HS-5 (cell line): ENCODE measurements around the gene DCLK1.

ENCODE experiments used
- DNase-seq: peaks from one replicate; pipeline ENCODE4 v3.0.0-alpha.2; 2012; ENCODE audit warnings: low read depth

The DCLK1 gene

DNA sequence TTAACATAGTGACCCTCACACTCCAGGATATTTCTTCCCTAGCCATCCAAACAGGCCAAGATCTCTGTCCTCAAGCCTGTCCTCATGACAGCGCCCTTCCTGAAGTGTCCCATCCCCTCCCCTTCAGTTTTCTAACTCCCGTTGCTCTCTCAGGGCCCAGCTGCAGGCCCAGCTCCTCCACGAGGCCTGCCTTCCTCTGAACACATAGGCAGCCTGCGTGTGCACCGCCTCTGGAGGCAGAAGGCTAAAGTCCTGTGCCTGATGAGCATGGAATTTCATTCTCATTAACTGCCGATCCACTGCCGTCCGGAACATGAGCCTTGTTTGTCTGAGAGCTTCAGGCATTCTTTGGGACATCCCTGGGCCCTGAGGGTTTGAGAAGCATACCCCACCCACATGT lies 306.4 kb downstream of the DCLK1 start:
- no peak for DNase-seq

DNA sequence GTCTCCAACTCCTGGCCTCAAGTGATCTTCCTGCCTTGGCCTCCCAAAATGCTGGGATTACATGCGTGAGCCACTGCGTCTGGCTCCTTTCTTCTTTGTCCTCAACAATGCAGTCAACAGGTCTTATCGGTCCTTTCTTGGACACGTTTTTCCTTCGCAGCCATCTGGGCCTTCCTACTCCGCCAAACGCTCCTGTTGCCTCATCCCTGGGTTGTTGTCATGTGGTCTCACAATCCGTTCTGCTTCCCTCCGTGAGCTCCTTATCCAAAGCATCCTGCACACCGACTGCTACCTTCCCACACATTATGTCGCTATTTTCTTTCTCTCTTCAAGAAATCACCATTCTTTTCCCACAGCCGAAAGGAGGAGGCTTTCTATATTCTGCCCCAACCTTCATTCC lies 306.8 kb downstream of the DCLK1 start:
- no peak for DNase-seq

GRCh38 chr13:35822666-35823065 lies 308.5 kb downstream of the DCLK1 start:
- no peak for DNase-seq

DNA sequence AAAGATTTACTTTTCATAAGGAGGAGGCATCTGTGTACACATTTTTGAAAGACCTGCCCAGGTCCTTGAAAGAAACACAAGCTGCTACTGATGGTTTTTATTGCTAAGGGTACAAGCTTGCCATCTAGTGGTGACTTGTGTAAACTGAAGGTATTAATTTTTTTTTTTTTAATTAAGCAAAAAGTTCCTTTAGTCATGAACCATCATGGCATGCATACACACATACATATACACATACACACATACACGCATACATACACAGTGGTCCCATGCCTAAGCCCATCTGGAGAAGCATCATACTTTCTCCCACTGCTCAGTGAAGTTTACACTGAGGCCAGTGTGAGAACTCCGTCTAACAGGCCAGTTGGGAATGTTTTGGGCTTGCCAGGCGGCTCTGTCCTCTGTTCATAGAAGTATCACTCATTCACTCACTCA lies 312.5 kb downstream of the DCLK1 start:
- DNase-seq: no peak

GRCh38 chr13:35817642-35818607 lies 313.3 kb downstream of the DCLK1 start:
- DNase-seq: no peak

- DNase-seq: no peak
These were observed 316.6 kb downstream of the DCLK1 start for GRCh38 chr13:35814605-35815011.

DNA sequence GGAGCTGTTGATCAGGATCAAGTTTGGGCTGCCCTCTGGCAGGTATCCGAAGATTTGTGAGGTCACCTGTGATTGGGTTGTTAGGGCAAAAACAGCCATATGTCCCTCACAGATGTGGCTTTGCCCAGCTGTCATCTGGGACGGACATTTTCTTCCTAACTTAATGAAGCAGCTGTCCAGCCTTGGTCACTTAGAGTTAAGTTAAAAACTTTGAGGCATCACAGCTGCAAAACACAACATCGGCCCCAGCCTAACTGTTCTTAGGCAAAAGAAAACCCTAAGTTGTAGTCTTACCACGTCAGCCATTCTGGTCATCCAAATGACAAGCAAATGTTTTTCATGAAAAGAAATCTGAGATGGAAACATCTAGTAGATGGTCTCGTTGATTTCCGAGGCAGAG lies 318.4 kb downstream of the DCLK1 start:
- DNase-seq: no peak

DNA sequence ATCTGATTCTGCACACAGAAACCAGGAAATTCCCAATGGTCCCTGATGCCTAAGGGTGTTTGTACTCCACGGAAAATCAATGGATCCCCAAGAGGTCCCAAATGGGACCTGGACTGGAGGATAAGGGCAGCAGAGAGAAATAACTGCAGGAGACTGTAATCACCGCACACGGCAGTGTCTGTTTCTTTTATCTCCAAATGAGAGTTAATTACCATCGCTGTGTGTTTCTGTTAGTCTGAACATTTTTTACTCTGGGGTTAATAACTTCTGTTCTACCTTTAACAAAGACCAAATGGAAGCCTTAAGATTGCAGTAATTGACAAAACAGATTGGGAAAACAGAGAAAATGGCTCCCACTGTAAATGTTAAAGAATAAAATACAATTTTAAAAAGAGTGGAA lies 320.9 kb downstream of the DCLK1 start:
- DNase-seq: no peak

DNA sequence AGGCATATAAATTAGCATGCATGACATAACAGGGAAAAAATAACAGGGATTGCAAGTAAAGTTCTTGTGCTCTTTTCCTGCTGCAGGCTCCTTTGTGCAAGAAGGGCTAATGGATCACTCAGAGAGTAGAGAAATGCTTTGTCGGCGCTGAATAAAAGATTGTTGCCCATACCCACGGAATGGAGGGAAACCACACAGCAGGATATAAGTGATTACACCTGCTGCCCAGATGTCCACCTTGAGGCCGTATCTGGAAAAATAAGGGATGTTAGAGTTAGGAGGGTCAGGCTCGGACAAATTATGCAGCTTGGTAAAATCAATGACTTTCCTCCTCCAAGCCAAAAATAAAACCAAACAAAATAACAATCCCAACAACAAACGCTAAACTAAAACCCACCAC lies 322.3 kb downstream of the DCLK1 start:
- no peak for DNase-seq

GRCh38 chr13:35804901-35805300 lies 326.3 kb downstream of the DCLK1 start:
- peak; percentile 47 for DNase-seq

DNA sequence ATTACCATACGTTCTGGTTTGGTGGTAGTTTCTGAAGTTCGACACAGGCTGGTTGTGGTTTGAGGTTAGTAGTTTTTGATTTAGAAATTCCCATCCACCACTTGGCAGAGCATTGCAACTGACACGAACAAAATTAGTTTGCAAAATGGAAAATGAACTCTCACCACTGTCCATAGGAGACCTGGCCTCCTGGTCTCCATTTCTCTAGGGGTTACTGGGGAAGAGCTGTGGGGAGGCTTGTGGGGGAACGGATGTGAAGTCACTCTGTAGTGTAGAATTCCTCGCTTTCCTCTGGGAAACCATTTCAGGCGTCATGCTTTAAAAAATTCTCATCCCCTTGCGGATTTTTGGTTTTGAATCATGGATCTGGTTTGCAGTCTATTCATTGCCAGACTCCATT lies 333.2 kb downstream of the DCLK1 start:
- DNase-seq: no peak

DNA sequence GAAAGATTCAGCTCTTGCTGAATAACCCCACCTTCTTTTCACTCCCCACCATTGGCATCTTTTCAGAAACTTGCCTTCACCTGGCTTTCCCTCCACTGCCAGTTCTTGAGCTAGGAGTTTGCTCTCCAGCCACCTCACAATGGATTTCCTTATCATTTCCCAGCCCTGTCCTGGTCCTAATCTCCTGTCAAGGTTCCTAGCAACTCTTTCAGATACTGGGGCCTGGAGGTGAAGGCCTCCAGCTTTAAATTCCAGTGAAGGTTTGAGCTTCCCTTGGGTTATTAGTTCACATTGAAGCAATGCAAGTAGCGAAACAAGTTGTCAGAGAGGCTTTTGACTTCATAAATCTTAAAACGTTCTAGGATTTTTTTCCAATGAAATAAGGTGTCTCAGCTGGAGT lies 333.9 kb downstream of the DCLK1 start:
- no peak for DNase-seq

DNA sequence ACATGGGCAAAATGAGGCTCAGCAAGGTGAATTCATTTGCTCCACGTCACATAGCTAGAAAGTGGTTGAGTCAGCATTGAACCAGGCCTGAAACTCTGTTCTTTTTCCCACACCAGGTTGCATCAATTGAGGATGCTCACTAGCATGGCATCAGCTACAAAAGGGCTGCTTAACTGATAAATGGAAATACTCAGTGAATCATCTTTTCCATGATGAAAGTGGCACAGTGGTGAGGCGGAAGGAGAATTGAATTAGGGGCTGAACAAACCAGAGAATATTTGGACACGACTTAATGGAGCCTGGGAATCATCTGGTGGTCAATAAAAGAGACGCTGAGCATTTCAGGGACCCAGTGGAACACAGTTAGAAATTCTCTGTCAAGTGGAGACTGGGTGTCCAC lies 334.6 kb downstream of the DCLK1 start:
- DNase-seq: no peak

DNA sequence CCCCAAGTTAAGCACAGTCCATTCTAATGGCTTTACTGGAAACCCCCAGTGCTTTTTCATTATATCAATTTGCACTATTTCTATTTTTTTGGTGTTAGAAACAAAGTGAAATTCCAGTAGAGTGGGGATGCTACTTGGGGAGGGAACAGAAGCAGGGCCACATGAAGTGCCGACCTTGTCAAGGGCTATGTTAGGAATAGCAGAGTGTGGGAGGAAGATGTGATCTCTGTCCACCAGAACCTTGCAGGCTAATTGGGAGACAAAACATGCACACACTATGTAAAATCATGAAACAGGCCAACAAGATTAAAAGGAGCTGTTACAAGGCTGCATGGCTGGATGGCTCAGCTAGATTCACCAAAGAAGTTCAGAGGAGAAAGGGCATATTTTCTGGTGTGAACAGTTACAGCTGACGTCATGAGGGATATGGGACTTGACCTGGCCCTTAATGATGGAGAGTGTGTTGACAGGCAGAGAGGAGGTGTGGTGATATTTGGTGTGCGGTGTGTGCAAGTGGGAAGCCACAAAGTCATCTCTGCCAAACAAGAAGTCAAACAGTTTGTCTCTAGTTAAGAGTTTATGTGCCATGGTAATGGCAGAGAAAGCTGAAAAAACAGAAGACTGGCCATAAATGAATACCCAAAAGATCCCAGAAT lies 336.3 kb downstream of the DCLK1 start:
- DNase-seq: no peak

DNA sequence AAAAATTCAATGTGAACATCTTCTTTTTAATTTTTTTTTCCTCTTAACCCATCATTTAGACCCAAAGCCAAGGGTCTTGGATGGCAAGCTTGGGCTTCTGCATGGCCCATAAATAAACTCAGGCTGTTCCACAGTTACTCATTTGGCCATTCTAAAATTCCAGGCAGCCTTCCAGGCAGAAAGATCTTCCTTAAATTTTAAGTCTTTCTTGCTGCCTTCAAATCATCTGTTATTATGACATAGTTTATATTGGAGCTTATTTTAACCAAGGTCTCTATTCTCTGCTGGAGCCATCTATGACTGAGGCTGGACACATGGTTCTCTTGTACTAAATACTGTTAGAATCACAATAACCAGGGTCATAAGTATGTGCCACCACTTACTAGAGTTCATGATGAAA lies 337.4 kb downstream of the DCLK1 start:
- DNase-seq: no peak

DNA sequence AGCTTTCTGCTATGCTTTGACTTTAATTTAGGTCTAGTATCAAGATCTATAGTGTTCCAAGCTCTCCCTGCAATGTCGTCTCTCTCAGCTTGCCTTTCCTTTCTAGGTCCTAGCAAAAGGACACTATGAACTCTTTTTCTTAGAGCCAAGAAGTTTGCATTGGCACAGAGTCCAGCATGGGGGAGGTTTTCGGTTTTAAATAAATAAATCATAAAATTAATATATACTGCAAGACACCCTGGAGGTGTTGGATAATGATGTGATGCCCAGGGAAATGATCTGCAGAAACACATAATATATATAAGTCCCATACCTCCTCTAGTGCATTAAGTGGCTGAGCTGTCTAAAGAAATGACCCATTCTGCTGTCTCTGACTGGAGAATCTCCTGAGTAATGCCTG lies 338.3 kb downstream of the DCLK1 start:
- no peak for DNase-seq

DNA sequence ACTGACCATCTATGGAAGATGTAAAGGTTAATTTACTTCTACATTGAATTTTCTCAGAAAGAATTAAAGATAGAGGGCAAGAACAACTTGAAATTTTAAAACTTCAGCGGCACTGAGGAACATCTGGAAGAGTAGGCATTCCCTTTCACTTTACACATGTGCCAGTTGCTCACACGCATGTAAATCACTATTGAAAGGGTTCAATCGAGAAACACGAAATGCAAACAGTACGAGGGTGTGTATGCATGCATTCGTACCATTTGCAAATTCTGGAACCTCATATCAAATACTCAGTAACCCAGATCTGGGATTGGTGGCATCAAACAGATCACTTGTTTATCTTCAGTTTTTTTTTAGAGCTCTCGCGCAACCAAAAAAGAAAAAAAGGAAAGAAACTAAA lies 339.2 kb downstream of the DCLK1 start:
- DNase-seq: no peak

DNA sequence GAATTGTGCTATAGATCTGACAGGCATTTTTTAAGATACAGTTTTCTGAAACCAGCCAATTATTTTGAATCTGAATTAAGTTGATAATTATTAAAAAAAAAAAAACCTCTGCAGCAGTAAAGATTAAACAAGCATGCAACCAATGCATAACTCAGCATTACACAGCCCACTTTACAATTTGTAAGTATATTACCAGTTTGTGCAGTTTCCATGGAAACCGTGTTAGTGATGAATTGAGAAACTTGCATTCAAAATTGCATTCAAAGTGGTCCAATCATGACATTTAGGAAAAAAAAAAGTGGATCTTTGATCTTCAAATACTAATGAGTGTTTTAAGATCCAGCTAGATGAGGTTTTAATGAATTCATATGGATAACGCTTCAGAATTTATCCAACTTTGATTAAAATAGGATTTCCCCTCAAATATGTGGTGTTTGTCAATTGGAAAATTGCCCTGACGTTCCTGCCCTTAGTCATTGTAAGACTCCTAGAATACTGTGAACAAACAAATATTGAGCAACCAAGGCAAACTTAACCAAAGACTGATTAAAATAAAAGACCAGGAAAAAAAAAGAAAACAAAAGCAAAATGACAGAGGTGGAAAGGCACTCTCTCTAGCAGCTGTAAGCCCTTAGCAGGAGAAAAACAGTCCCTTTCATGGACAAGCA lies 339.9 kb downstream of the DCLK1 start:
- DNase-seq: no peak

DNA sequence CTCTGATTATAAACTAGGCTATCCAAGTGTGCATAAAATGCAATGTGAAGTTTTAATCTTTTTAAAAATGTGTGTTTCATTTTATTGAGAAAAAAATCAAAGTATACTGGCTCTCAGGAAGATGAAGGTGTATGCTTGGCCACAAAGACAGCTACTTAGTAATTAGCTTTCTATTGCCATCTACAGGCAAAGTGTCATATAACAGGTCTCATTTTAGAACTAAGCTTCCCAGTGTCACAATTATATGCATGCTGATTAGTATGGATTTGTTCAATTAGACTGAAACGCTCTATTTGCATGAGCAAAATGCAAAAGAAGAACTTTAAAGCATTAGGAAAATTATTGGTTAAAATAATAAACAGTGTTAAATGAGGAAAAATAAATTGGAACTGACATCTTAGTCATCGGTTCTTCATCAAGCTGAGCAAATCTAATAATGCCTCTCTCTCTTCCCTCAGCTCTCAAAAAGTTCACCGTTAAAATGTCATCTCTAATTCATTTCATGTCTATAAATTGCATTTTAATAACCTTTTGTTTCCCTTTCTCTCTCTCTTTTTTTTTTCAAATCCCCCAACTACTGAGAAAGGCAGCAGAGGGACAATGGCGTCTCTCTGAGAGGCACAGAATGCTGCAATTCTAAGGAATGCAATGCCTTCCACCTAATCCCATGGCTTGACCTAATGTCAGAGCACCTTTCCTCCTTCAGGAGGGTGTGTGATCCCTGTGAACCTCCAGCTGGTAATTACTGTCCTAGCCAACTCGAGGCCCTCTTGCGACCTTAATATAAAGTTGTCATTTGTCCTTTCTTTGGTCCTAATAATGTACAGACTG lies 341.6 kb downstream of the DCLK1 start:
- no peak for DNase-seq

- DNase-seq: no peak
These were observed 343.2 kb downstream of the DCLK1 start for GRCh38 chr13:35787937-35788336.

DNA sequence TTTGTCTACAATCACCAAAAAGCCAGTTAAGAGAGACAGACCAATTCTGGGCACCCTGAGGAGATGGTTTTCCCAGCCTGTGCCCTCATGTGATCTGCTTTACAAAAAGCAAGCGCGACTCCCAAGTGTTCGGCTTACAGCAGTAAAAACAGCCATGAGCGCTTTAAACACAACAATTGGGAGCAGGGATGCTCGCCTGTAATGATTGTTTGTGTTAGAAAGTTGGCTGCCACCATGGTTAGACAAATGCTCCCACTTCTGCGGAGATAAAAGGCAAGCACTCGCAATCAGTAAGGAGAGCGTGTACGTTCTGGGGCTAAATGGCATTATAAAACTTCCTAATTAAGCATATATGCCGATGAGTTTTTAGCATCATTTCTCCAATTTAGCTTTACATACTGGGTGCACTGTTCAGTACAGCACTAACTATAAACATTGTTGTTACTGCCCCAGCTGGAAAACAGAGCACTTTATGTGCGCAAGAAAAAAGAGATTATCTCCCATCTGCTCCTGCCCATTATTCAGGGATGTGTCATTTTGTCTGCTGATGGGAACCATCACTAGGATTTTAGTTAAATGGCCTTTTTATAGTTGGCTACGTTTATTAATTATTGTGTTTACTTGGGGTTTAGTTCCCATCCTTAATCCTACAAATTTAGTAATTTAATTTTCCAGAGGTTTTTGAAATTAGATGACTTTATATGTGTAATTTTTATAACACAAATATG lies 345.4 kb downstream of the DCLK1 start:
- no peak for DNase-seq
